Right hindlimb (tissue), 1 donor: ENCODE data around the gene TMEM100.
A peak's percentile ranks its signal among the peaks of the same experiment; 100 is the strongest.

ENCODE experiments used
- DNase-seq: peaks from one replicate; pipeline ENCODE4 v3.0.0-alpha.2; 2018

The TMEM100 gene

GRCh38 chr17:55717898-55718735 lies 4.5 kb downstream of the TMEM100 start:
- peak; percentile 83 for DNase-seq

GRCh38 chr17:55717432-55717831 lies 5.2 kb downstream of the TMEM100 start:
- no peak for DNase-seq

GRCh38 chr17:55710829-55711496 lies 11.7 kb downstream of the TMEM100 start:
- DNase-seq: no peak

DNA sequence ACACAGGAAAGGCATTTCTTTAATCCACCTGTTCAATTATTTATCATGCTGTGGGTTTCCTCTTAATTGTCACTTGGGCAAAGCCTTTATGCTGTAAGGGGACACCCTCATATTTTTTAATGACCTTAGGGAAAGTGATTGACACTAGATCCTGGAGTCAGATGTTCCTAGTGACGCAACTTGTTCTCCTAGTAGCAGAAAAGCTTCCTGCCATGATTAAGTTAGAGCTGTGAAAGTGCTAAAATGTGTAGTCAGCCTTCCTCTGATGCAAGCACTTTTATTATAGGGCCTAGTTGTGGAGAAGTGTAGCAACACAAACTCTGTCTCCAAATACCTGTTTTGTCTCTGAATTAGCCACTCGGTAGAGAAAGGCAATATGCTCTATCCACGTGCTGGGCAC lies 12.3 kb downstream of the TMEM100 start:
- no peak for DNase-seq

GRCh38 chr17:55709984-55710383 lies 12.7 kb downstream of the TMEM100 start:
- no peak for DNase-seq

DNA sequence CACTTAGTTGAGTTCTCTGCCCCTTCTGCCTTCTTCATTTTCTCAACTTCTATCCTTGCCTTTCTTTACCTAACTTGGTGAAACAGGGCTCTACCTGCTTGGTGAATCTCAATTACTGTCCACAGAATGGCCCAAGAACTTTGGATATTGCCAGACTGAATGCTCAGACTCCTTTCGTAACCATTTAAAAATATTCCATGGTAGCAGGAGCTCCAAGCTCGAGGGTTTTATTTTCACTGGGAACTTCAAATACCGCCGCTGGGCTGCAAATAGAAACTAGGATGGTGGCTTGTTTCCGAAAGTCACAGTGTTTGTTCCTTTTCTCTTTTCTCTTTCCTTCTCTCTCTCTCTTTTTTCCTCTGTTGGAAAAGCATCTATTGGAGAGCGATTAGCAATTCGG lies 13.2 kb downstream of the TMEM100 start:
- DNase-seq: no peak

DNA sequence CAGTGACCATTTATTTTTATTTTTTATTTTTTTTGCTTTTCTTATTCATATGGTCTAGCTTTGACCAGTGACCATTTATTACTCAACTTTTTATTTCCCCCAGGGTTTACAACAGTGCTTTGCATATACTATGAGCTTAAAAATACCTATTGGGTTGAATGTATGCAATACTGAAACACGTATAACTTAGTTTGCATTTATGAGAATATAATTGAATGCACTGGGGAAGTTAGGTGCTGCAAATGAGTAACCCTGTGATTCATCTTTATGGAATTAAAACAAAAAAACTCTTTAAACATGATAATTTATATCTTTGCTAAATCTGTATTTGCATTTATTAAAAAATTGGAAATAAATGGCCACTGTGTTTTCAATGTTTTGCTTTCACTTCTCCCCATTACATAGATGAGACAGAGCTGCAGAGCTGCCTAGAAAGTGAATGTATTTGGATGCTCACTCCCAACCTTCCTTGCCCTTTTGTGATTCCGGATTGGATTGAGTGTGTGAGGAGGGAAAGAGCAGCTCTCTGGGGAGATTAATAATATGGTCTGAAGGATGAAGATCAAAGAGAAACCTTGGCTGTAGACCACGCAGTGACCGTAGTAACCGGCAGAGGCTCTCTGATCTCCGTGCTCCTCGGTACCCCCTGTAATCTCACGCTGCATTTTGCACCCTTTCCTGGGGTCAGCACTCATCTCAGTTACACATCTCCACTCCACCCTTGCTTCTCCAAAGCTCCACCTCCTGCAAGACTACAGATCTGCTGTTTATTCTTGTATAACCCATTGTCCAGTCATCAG lies 14.3 kb downstream of the TMEM100 start:
- no peak for DNase-seq

- DNase-seq: no peak
Observed at GRCh38 chr17:55706808-55707773, 15.6 kb downstream of the TMEM100 start.

DNA sequence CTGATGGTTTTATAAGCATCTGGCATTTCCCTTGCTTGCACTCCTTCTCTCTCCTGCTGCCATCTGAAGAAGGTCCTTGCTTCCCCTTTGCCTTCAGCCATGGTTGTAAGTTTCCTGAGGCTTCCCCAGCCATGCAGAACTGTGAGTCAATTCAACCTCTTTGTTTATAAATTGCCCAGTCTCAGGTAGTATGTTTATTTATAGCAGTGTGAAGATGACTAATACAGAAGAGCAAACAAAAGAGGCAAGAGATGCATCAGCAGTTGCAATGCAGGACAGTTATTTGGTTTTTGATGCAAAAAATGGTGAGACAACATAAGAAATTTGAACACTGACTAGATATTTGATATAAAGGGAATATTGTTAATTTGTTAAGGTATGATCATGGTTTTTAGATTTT lies 16.8 kb downstream of the TMEM100 start:
- no peak for DNase-seq

DNA sequence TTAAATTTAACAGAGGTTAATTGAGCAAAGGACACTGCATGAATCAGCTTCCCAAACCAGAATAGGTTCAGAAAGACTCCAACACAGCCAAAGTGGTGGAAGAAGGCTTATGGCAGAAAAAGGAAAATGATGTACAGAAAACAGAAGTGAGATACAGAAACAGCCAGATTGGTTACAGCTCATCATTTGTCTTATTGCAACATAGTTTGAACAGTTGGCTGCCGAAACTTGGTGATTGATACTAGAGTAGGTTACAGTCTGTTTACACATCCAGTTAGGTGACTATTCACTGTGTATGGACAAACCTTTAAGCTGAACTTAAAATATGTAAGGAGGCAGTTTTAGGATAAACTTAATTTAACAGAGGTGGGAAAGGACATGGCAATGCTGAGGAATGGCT lies 18.3 kb downstream of the TMEM100 start:
- no peak for DNase-seq

- DNase-seq: no peak
Observed at GRCh38 chr17:55702150-55702549, 20.5 kb downstream of the TMEM100 start.

DNA sequence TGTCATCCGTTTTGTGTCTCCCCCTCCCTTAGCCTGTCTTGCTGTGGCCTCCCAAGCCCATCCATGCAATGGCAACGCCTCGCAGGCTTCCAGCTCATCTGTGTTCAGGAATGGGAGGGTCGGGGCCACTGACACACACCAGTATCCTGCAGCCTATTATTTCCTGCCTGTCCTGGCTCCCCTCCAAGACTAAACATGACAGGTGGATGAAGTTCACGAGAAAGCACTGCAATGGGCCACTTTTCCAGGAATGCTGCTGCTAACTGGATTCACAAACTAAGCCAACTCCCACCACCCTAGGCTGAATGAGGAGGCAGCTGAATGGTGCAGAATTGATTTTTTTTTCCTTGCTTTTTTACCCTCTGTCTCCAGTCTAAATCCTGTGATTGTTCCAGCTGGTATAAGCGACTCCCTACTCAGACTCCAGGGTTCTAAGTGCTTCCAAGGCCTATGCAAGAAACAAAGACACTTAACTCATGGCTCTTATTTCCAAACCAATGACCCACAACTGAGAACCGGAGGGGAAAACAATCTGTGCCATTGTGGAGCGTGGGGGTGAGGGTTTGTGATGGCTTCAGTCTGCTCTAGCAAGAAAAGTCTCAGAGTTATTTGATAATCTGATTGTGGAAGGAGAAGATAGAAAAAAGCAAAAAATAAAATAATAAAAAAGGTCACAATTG lies 23.3 kb downstream of the TMEM100 start:
- peak; percentile 37 for DNase-seq

- no peak for DNase-seq
Observed at GRCh38 chr17:55694286-55694910, 28.3 kb downstream of the TMEM100 start.

DNA sequence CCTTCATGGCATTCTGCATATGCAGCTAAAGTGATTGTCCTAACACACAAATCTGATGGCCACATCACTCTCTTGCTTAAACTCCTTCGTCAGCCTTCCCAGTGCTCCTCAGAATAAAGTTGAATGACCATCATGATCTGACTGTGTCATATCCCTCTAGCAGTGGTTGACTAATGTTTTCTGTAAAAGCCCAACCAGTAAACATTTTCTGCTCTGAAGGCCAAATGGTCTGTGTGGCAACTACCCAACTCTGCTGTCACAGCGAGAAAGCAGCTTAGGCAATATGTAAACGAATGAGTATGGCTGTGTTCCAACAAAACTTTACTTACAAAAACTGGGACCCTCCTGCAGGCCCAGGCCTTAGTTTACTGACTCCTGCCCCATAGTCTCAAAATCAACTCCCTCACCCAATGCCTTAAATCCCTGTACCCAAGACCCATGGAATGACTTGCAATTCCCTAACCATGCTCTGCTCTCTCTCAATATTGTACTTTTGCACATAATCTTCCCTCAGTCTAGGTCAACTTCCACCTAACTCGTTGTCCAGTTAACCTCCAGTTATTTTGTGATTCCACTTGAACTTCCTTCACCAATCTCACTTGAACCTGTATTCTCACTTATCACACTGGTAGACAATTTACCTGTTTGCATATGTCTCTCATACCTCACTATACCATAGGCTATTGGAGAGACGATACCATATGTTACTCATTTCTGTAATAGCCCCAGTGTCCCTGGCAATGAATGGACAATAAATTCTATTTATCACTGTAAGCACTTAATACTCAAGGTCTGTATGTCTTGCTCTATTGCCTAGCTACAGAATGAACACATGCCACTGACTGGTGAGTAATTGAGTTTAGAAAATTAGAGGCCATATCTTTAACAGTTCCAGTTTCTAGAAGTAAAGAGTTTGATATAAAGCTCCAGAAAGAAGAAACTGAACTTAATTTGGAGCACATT lies 29.1 kb downstream of the TMEM100 start:
- DNase-seq: peak; percentile 38

DNA sequence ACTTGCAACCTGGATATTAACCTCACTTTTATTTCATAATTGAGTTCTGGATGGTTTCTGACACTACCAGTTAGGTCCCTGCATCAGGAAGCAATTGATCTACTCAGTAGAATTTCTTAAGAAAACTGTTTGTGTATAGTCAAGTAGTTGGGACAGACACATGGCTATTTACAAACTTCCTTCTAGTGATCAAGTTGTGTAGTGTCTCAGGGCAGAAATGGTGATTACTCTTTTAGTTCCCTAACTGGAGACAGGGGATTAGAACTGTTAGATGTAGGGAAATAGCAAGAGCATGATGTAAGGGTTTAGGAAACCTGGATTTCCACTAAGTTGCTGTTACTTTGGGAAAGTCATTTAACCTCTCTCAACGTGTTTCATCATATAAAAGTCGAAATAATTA lies 30.4 kb downstream of the TMEM100 start:
- no peak for DNase-seq

DNA sequence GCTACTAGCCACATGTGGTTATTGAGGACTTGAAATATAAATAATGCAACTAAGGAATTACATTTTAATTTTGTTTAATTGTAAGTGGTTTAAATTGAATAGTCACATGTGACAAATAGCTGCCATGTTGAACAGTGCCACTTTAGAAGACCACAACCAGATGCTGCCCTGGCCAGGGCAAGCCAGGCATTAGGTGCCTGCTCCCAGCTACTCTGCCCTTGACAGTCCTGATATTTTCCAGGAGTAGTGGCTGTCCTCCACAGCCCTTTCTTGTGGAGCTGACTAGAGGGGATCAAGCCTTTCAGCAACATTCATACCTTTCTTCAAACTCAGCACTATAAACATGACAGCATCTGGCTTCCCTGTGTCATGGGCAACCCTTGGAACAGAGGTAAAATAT lies 31.0 kb downstream of the TMEM100 start:
- DNase-seq: no peak

GRCh38 chr17:55690105-55690508 lies 32.6 kb downstream of the TMEM100 start:
- DNase-seq: no peak

DNA sequence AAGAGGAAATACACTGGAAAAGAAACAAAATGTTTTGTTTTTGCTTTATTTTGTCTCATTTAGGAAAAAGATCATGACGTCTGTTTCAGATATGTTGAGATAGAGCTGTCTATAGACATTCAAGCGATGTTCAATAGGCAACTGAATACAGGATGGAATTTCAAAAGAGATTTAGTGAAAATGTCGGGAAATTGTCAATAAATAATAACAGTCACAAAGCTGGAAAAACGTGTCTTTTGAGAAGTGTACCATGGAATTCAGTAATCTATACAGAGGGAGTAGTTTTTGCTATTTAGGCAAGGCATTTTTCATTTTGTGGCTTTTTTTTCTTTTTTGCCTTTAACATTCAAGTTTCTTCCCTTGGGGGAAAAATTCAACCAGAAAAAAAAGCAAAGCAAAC lies 33.0 kb downstream of the TMEM100 start:
- no peak for DNase-seq

GRCh38 chr17:55688057-55688456 lies 34.6 kb downstream of the TMEM100 start:
- DNase-seq: no peak

GRCh38 chr17:55687037-55687436 lies 35.6 kb downstream of the TMEM100 start:
- no peak for DNase-seq
